Cortex of kidney (tissue), 1 donor: ENCODE data around the gene SGO2.
"Not testable (repeated sequence)": the region's sequence is repeated elsewhere in the genome, so short reads cannot be mapped to it uniquely, and the experiment has no call there.

Experiments
- DNase-seq: peaks from one replicate; lab custom pipeline; 2025; lab: John Stamatoyannopoulos, UW

SGO2 gene

DNA sequence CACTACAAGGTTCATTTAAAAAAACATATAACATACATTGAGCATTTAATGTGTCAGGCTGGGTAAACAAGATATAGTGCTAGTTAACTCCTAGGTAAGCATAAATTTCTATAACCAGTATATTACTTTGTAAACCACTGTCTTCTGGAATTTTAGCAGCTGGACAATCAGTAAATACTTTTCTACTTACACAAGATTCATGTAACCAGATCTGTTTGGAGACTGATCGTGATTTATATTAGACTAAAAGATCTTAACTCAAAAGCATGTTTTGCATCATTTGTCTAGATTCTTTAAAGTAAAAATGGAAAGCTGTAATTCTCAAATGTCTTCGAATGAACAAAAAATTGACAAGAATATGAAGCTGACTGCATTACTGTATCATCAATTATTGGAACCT lies 941 bp upstream of the SGO2 start:
- no peak for DNase-seq

DNA sequence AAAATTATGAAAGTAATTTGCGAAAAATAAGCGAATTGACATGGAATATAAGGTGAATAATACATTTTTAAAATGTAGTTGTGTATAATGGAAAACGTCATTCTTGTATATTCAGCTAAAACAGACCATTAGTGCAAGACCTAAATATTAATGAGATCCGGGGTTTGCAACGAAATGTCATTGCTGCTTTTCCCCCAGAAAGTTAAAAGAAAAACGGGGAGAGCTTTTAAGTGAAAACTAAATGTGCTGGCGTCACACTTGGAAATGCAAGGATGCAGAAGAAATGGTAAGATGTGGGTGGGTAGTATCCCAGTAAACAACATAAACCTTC lies 491 bp upstream of the SGO2 start:
- DNase-seq, result no peak

DNA sequence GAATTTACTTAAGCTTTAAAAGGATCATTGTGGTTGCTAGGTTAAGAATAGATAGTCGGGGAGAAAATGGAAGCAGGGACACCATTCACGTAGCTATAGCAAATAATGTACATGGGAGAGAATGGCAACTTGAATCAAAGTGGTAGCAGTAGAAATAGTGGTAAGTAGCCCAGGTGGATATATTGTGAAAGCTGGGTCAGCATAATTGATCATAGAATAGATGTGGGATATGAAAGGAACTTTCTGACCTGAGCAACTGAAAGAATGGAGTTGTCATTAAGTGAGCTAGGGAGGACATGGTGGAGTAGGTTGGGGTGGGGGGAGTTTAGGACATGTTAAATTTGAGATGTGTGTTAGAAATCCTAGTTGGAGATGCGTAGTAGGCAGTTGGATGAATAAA lies 2.2 kb downstream of the SGO2 start:
- DNase-seq, result no peak

DNA sequence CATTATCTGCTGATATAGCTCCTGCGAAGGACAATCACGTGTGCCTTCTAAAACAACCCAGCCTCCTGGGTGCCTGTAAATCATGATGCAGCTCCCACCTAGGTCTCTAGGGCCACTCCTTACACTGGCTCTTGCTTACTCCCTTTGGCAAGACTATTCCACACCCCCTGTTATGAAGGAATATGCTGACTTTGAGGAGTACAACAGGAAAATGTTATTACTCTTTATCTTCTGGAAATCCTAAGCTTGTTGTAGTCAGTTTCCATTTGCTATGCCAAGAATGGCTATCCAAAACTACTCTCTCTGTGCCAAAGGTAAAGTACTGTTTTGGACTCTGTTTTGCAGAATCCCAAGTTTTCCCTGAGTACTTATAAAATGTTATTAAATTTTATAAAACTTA lies 7.7 kb downstream of the SGO2 start:
- no peak for DNase-seq

DNA sequence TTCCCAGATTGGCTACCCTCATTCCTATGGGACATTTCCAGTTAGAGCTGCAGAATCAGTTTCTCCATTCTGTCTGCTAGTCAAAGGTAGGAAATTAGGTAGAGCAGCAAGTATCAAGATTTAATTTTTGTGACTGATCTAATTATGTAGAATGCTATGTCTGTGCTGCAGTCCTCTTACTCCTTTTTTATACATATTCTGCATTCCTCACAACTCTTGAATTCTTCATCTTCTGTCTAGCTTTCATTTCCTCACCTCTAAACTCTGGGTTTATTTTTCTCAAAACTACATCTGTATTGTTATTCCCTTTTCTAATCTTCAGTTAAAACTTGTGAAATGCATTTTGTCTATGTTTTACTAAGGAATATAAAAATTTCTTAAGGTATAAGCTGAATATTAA lies 8.6 kb downstream of the SGO2 start:
- no peak for DNase-seq

DNA sequence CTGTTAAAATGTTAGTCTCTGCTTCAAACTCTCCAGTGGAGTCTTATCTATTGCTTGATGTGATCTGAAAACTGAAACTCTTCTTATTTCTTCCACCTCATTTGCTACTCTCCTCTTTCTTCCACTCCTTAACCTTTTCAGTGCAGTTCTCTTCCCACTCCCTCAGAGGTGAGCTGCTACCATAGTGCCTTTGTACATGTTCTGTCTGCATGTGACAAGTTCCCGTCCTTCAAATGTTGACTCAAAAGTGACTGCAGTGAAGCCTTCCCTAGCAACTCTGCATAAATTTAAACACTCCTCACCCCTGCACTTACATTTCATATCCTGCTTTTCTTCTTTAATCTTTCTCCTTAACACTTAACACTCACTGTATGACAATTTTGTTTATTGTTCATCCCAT lies 12.1 kb downstream of the SGO2 start:
- DNase-seq, result no peak

DNA sequence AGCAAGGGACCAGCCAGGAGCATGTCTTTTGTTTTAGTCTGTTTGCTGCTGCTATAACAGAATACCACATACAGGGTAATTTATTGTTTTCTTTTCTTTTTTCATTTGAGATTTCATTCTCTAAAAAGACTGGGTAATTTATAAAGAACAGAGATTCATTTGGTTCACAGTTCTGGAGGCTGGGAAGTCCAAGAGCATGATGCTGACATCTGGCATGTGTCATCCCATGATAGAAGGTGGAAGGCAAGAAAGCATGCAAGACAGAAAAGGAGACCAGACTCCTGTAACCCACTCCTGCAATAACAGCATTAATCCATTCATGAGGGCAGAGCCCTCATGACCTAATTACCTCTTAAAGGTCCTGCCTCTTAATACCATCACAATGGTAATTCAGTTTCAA lies 14.8 kb downstream of the SGO2 start:
- DNase-seq, result no peak

DNA sequence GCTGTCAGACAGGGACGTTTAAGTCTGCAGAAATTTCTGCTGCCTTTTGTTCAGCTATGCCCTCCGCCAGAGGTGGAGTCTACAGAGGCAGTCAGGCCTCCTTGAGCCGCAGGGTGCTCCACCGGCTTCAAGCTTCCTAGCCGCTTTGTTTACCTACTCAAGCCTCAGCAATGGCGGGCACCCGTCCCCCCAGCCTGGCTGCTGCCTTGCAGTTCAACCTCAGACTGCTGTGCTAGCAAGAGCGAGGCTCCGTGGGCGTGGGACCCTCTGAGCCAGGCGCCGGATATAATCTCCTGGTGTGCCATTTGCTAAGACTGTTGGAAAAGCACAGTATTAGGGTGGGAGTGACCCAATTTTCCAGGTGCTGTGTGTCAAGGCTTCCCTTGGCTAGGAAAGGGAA lies 40.6 kb downstream of the SGO2 start:
- not testable (repeated sequence) for DNase-seq

DNA sequence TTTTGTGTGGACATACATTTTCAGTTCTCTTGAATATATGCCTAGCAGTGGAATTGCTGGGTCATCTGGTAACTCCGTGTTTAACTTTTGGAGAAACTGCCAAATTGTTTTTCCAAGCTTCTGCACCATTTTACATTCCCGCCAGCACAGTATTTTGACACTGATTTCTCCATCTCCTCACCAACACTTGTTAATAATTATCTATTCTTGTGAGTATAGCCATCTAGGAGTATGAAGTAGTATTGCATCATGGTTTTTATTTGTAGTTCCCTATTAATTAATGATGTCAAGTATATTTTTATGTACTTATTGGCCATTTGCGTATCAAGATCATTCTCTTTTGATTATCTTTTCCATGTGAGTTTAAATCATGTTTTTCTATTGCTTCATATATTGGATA lies 41.9 kb downstream of the SGO2 start:
- no peak for DNase-seq

DNA sequence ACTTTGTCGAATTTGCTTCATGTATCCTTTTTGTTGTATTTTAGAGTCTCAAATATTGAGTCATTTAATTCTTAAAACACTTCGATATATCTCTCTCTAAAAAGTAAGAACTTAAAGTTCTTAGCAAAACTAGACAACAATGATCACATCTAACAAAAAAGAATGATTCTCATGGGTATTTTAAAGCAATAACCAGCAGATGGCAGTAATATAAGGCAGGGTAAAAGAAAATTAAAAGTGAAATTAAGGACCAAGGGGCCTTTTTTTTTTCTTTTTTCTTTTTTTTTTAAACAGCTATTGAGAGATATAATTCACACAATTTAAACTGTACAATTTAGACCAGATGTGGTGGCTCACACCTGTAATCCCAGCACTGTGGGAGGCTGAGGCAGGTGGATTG lies 50.0 kb downstream of the SGO2 start:
- DNase-seq, result no peak

DNA sequence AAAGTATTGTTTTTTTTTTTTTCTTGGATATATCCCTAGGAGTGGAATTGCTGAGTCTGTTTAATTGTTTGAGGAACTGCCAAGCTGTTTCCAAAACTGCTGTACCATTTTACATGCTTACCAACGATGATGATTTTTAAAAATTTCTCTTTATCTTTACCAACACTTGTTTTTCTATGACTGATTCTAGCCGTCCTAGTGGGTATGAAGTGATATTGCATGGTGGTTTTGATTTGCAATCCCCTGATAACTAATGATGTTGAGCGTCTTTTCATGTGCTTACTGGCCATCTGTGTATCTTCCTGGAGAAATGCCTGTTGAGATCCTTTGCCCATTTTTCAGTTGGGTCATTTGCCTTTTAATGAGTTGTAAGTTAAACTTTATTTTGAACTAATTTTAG lies 51.0 kb downstream of the SGO2 start:
- no peak for DNase-seq

DNA sequence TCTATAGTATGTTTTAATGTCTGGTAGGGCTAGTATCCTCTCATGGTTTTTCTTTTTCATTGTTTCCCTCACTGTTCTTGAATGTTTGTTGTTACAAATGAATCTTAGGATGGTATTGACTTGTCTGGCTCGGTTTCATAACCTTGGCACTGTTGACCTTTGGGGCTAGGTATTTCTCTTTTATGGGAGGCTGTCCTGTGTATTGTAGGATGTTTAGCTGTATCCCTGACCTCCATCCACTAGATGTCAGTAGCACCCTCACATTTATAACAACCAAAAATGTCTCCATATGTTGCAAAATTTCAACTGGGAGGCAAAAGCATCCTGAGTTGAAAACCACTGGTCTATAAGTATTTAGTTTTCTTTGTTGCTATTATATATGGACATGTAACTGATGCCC lies 52.8 kb downstream of the SGO2 start:
- no peak for DNase-seq

DNA sequence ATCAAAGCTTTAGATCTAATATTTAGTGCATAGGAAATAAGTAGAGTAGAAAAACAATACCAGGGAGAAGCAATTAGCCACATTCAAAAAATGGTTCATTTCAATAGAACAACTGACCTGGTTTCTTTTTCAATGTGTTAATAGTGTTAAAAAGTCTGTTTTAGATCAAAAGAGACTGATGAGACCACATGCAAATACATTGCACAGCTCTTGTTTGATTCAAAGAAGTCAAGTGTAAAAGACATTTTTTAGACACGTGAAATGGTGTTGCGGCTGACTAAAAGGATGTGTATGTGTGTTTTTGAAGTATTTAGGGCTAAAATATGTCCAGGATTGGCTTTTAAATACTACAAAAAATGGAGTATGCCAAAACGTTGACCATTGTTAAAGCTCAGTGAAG lies 58.6 kb downstream of the SGO2 start:
- no peak for DNase-seq

DNA sequence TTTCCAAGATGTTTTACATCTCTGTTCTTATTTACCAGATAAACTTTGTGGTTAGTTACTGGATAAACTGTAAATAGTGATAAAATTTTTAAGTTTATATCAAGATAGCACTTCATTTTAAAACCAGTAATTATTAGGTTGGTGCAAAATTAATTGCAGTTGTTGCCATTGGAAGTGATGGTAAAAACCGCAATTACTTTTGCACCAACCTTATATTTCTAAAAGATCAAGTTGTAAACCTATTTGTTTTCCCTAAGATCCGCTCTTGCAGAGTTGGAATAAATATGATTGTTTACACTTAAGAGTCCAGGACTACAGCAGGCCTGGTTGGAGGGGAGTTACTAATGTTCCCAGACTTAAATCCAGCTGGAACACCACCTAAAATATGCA lies 59.3 kb downstream of the SGO2 start:
- no peak for DNase-seq

DNA sequence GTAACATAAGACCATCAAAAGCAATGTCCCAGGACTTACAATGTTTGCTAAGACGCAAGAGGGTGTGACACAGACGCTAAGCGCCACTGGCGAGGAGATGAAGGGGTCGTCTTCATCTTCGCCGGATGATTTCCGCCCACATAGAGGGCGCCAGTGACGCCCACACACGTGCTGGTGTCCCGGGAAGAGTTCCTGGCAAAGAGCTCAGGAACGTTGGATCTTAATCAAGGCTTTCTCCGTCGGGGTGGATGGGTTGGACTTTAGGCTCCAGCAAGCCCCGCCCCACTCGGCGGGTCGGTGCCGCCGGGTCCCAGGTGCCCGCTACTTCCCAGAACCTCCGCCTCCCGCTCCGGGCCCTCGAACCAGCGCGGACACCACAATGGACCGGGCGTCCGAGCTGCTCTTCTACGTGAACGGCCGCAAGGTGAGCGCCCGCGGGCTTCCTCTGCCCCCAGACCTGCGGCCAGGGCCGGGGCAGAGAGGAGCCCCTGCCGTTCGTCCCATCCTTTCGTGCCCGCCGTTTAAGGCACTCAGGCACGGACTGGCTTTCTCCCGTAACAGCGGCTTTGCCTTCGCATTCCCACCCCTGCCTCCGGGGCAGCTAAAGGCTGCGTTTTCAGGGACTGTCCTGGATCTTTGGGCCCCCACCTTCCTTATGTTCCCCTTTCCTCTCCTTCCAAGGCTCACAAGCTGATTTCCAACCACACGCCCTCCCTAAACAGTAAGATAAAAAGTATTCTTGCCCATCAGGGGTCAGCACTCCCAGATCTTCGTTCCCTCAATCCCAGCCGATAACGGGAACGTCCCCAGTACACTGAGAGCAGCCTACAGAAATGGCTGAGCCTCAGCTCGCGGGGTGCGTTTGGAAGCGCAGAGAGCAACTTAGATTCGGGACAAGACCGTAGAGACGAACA lies 60.0 kb downstream of the SGO2 start, which contains the start of gene AOX1:
Gene AOX1 (plus strand): TSS at position 285 of the 914 bp plus-strand sequence. CDS start 95 bp downstream, at position 380.
- no peak for DNase-seq

DNA sequence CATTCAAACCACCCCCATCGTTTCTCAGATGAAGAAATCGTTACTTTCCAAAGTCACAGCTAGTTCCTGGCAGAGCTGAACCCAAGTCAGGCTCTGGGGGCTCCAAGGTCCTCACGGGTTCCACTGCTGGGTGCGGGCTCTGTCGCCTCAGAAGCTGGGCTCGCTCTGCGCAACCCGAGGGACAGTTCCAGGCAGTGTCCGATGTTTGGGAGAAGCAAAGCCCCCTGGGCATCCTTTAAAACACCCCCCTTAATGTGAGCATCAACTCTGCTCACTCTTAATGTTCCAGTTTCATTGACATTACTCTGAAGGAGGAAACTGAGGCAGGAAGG lies 60.6 kb downstream of the SGO2 start:
- no peak for DNase-seq

DNA sequence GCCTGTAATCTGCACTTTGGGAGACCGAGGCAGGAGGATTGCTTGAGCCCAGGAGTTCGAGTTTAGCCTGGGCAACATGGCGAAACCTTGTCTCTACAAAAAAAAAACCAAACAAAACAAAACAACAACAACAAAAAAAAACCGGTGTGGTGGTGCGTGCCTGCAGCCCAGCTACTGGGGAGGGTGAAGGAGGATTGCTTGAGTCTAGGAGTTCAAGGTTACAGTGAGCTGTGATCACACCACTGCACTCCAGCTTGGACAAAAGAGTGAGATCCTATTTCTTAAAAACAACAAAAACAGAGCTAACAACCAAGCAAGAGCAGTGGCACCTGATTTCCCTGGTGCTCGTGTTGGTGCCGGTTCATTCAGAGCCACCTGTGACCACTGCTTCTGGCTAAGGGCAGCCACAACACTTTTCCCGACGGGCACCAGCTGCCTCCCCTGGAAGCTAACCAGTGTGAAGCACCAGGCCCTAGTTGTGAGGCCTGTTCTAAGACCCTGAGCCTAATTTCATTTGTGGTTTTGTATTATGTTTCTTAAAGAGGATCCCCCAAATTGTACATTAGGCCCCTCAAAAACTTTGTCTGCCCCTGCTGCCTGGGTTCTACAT lies 61.1 kb downstream of the SGO2 start:
- no peak for DNase-seq

DNA sequence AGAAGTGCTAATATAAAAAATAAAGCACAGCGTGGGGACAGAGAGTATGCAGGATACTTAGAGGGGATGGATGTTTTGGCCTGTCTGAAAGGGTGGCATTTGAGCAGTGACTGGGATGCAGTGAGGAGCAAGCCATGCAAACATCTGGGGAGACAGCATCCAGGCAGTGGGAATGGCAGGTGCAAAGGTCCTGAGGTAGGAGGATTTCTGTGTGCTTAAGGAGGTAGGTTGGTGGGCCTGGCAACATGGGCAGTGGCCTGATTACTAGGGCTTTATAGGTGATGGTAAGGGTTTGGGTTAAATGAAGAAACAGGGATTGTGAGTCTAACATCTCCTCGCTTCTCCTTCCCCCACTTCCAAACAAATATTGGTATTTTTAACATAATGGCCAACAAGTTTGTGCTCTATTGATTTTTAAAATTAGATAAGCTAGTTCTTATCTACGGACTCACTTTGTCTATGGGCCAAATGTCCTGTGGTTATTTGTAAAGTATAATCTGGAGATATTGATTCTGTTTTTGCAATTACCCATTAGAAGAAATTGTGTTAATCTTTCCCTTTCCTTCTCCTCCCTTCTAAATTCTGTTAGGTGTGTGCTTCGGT lies 62.2 kb downstream of the SGO2 start:
- no peak for DNase-seq

DNA sequence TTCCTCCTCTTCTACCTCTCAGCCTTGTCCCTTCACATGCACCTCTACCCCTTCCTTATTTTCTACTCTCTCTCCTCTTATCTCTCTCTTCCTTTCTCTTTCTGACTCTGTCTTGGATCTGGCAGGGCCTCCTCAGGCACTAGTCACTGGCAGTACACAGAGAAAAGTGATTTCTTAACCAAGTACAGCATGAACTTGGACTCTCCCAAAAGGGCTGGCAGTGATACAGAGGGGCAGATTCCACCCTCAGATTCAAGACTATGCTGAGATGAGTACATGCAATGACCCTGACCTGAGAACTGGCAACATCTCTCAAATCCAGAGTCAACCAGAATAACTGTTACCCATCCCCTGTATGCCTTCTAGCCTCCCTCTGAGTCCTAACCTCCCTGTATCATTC lies 64.1 kb downstream of the SGO2 start:
- no peak for DNase-seq

DNA sequence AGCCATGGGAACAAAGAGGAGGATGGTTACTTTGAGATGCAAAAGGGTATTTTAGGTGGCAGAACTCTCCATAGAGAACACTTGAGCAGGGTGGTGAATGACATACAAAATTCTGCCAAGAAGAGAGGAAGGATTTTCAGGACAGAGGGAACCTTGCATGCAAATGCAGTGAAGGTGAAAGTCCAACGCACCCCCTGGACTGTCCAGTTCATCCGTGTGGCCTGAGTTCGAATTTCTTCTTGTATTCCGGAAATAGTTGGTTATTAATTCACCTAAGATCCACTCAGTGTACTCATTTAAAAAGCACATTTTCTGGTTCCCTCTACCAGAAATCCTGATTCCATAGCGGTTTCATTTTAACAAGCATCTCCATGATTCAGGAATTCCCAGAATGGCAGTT lies 65.3 kb downstream of the SGO2 start:
- no peak for DNase-seq

DNA sequence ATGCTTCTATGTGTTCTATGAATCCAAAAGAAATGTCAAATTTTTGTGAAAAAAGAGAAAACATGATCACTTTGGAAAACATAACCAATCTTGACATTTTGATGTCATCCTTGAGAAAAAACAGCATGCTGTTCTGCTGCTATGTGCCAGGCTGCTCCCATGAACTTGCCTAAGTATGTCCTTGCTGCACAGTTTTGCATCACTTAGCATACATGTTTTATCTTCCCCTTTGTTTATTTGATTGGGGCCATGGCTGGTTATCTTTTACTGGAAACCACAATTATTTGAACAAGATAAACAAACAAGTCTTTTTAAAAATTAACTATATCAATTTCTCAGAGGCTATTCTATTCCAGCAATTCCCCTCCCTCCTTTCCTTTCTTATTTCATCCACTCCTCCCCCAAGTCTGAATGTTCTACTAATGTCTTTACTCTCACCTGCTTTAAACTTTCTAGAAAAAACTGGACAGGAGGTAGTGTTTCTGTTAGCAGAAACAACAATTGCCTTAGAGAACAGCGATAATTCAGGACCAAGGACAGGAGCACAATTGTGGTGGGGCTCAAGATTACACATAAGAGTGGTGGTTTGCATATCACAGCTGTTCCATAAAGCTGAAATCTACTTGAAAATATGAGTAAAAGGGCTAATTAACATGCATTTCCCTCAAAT lies 66.5 kb downstream of the SGO2 start:
- no peak for DNase-seq

DNA sequence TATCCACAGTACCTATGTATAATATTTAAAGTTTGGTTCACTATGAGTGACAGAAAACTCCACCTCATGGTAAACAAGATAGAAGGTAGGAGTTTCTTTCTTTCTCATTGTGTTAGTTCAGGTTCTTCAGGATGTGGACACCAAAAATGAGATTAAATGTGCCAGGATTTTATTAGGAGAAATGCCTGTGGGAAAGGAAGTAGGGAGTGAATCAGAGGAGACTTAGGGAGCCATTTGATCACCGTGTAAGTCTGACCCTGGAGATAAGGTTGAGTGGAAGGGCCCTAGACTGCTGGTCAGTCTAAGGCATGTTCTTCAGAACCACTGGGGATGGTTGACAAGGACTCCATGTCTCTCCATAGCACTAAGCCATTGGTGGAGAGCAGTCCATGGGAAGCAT lies 67.9 kb downstream of the SGO2 start:
- DNase-seq, result no peak

DNA sequence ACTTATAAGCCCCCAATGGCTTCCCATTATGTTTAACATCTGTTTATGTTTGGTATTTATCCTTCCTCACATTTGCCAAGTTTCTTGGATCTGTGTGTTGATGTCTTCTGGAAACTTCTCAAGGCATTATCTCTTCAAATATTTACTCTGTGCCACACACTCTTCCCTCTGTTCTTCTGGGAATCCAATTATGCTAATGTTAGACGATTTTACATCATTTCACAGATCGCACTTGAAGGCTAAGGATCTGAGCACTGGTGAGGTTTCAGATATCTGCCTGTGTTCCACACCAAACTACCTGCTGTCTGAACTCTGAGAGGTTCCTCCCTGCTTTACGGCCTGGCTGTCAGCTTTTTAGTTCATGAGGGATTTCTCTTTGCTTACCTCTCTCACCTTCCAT lies 69.9 kb downstream of the SGO2 start:
- DNase-seq, result no peak
